ENCODE results near the gene UGGT1.
A peak's percentile ranks its signal among the peaks of the same experiment; 100 is the strongest.

The UGGT1 gene

GRCh38 chr2:128090945-128091725, at the start of gene UGGT1:
Gene UGGT1, plus strand, starts transcription at chr2:128091200. Its CDS starts 158 bp downstream, at chr2:128091358.
- no peaks in the 10 kb centered on the region for H3K9me3 Mint-ChIP-seq
- no peak for TF ChIP-seq CTCF (IDR thresholded peaks at IDR 0.05)
- H3K4me3 Mint-ChIP-seq = peak within 1 kb of the TSS; percentile 96
- peaks cover 44% of the 10 kb centered on the region for H3K4me1 Mint-ChIP-seq
- no peaks in the 10 kb centered on the region for H3K36me3 Mint-ChIP-seq (ENCODE audit: low read depth)
- peak; percentile 93 for DNase-seq
- H3K27ac Mint-ChIP-seq = peak within 1 kb of the TSS; percentile 95
- peaks cover 3% of the 10 kb centered on the region for H3K27me3 Mint-ChIP-seq (ENCODE audit: low read depth, poor library complexity)

- no peak overlapping the region for H3K4me3 Mint-ChIP-seq
- peaks cover 51% of the 10 kb centered on the region for H3K9me3 Mint-ChIP-seq
- peaks cover 12% of the 10 kb centered on the region for H3K4me1 Mint-ChIP-seq
- H3K27ac Mint-ChIP-seq = no peak overlapping the region
- no peak for DNase-seq
- H3K27me3 Mint-ChIP-seq (ENCODE audit: low read depth, poor library complexity) = peaks cover 16% of the 10 kb centered on the region
- no peaks in the 10 kb centered on the region for H3K36me3 Mint-ChIP-seq (ENCODE audit: low read depth)
- no peak for TF ChIP-seq CTCF (IDR thresholded peaks at IDR 0.05)
Measured at GRCh38 chr2:128041561-128041960, 49.4 kb upstream of the UGGT1 start.

- no peak overlapping the region for H3K27ac Mint-ChIP-seq
- H3K36me3 Mint-ChIP-seq (ENCODE audit: low read depth) = no peaks in the 10 kb centered on the region
- H3K27me3 Mint-ChIP-seq (ENCODE audit: low read depth, poor library complexity) = peaks cover 9% of the 10 kb centered on the region
- H3K4me1 Mint-ChIP-seq = peaks cover 12% of the 10 kb centered on the region
- peak overlapping the region; percentile 24 for H3K4me3 Mint-ChIP-seq
- H3K9me3 Mint-ChIP-seq = peaks cover 51% of the 10 kb centered on the region
- DNase-seq = no peak
- TF ChIP-seq CTCF (IDR thresholded peaks at IDR 0.05) = no peak
Measured at GRCh38 chr2:128043041-128043440, 48.0 kb upstream of the UGGT1 start.

GRCh38 chr2:128053331-128053730, 37.7 kb upstream of the UGGT1 start:
- H3K4me3 Mint-ChIP-seq = no peak overlapping the region
- H3K27me3 Mint-ChIP-seq (ENCODE audit: low read depth, poor library complexity) = peaks cover 19% of the 10 kb centered on the region
- TF ChIP-seq CTCF (IDR thresholded peaks at IDR 0.05) = no peak
- no peak for DNase-seq
- no peak overlapping the region for H3K27ac Mint-ChIP-seq
- peaks cover 31% of the 10 kb centered on the region for H3K9me3 Mint-ChIP-seq
- H3K36me3 Mint-ChIP-seq (ENCODE audit: low read depth) = no peaks in the 10 kb centered on the region
- no peaks in the 10 kb centered on the region for H3K4me1 Mint-ChIP-seq

GRCh38 chr2:128054104-128054885, 36.7 kb upstream of the UGGT1 start:
- H3K4me3 Mint-ChIP-seq = no peak overlapping the region
- no peaks in the 10 kb centered on the region for H3K36me3 Mint-ChIP-seq (ENCODE audit: low read depth)
- peaks cover 19% of the 10 kb centered on the region for H3K27me3 Mint-ChIP-seq (ENCODE audit: low read depth, poor library complexity)
- no peaks in the 10 kb centered on the region for H3K4me1 Mint-ChIP-seq
- no peak for DNase-seq
- no peak overlapping the region for H3K27ac Mint-ChIP-seq
- TF ChIP-seq CTCF (IDR thresholded peaks at IDR 0.05) = no peak
- peaks cover 24% of the 10 kb centered on the region for H3K9me3 Mint-ChIP-seq
